ENCODE data around the gene OR7G3. TPM values are rescaled to one million over a fixed set of nuclear protein-coding genes. Genes with fewer than 3 reads are reported as not detected.

The OR7G3 gene
- total RNA-seq, 1 experiment from 2014 or later = not detected

DNA sequence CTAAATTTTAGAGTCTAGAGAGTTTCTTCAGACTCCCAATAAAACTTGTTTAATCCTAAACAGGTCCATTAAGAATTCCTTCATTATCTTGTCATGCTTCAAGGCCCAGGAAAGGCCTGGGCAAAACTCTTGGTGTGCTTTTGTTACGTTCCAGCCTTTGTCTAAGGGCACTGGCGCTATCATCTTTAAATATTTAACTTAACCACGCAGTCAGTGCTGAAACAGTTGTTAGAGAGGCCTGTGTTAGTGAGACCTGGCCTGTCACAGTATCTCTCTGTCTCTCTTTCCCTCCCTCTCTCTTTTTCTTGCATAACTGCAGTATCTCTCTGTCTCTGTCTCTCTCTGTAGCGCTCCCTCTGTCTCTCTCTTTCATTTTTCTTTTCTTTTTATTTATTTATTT lies 48.1 kb downstream of the OR7G3 start:
- H3K4me3 Mint-ChIP-seq = no peak overlapping the region
- no peak overlapping the region for H3K27ac Mint-ChIP-seq
- no peak for ATAC-seq
- peaks cover 4% of the 10 kb centered on the region; the same call in 1 of the 2 replicates for H3K36me3 Mint-ChIP-seq
- POLR2A ChIA-PET = no interaction called here
- H3K4me1 Mint-ChIP-seq = peaks cover 28% of the 10 kb centered on the region
- TF ChIP-seq, protein P1, sequence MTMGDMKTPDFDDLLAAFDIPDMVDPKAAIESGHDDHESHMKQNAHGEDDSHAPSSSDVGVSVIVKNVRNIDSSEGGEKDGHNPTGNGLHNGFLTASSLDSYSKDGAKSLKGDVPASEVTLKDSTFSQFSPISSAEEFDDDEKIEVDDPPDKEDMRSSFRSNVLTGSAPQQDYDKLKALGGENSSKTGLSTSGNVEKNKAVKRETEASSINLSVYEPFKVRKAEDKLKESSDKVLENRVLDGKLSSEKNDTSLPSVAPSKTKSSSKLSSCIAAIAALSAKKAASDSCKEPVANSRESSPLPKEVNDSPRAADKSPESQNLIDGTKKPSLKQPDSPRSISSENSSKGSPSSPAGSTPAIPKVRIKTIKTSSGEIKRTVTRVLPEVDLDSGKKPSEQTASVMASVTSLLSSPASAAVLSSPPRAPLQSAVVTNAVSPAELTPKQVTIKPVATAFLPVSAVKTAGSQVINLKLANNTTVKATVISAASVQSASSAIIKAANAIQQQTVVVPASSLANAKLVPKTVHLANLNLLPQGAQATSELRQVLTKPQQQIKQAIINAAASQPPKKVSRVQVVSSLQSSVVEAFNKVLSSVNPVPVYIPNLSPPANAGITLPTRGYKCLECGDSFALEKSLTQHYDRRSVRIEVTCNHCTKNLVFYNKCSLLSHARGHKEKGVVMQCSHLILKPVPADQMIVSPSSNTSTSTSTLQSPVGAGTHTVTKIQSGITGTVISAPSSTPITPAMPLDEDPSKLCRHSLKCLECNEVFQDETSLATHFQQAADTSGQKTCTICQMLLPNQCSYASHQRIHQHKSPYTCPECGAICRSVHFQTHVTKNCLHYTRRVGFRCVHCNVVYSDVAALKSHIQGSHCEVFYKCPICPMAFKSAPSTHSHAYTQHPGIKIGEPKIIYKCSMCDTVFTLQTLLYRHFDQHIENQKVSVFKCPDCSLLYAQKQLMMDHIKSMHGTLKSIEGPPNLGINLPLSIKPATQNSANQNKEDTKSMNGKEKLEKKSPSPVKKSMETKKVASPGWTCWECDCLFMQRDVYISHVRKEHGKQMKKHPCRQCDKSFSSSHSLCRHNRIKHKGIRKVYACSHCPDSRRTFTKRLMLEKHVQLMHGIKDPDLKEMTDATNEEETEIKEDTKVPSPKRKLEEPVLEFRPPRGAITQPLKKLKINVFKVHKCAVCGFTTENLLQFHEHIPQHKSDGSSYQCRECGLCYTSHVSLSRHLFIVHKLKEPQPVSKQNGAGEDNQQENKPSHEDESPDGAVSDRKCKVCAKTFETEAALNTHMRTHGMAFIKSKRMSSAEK (CRISPR knock-in tag; IDR thresholded peaks at IDR 0.05; ENCODE audit: borderline replicate concordance) = no peak
- no peak for TF ChIP-seq ZNF416 (CRISPR knock-in tag; IDR thresholded peaks at IDR 0.05)
- no peak for TF ChIP-seq ELF4 (CRISPR knock-in tag; IDR thresholded peaks at IDR 0.05; ENCODE audit: low read depth)
- TF ChIP-seq IRF2 (CRISPR knock-in tag; IDR thresholded peaks at IDR 0.05; ENCODE audit: borderline replicate concordance, low read depth) = no peak
- TF ChIP-seq TEAD4 (CRISPR knock-in tag; IDR thresholded peaks at IDR 0.05) = no peak
- TF ChIP-seq, protein P2, sequence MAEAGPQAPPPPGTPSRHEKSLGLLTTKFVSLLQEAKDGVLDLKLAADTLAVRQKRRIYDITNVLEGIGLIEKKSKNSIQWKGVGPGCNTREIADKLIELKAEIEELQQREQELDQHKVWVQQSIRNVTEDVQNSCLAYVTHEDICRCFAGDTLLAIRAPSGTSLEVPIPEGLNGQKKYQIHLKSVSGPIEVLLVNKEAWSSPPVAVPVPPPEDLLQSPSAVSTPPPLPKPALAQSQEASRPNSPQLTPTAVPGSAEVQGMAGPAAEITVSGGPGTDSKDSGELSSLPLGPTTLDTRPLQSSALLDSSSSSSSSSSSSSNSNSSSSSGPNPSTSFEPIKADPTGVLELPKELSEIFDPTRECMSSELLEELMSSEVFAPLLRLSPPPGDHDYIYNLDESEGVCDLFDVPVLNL (CRISPR knock-in tag; IDR thresholded peaks at IDR 0.05; ENCODE audit: borderline replicate concordance, low read depth) = no peak
- TF ChIP-seq, protein P3, sequence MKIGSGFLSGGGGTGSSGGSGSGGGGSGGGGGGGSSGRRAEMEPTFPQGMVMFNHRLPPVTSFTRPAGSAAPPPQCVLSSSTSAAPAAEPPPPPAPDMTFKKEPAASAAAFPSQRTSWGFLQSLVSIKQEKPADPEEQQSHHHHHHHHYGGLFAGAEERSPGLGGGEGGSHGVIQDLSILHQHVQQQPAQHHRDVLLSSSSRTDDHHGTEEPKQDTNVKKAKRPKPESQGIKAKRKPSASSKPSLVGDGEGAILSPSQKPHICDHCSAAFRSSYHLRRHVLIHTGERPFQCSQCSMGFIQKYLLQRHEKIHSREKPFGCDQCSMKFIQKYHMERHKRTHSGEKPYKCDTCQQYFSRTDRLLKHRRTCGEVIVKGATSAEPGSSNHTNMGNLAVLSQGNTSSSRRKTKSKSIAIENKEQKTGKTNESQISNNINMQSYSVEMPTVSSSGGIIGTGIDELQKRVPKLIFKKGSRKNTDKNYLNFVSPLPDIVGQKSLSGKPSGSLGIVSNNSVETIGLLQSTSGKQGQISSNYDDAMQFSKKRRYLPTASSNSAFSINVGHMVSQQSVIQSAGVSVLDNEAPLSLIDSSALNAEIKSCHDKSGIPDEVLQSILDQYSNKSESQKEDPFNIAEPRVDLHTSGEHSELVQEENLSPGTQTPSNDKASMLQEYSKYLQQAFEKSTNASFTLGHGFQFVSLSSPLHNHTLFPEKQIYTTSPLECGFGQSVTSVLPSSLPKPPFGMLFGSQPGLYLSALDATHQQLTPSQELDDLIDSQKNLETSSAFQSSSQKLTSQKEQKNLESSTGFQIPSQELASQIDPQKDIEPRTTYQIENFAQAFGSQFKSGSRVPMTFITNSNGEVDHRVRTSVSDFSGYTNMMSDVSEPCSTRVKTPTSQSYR (CRISPR knock-in tag; IDR thresholded peaks at IDR 0.05) = no peak
- TF ChIP-seq, protein P4, sequence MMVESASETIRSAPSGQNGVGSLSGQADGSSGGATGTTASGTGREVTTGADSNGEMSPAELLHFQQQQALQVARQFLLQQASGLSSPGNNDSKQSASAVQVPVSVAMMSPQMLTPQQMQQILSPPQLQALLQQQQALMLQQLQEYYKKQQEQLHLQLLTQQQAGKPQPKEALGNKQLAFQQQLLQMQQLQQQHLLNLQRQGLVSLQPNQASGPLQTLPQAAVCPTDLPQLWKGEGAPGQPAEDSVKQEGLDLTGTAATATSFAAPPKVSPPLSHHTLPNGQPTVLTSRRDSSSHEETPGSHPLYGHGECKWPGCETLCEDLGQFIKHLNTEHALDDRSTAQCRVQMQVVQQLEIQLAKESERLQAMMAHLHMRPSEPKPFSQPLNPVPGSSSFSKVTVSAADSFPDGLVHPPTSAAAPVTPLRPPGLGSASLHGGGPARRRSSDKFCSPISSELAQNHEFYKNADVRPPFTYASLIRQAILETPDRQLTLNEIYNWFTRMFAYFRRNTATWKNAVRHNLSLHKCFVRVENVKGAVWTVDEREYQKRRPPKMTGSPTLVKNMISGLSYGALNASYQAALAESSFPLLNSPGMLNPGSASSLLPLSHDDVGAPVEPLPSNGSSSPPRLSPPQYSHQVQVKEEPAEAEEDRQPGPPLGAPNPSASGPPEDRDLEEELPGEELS (CRISPR knock-in tag; IDR thresholded peaks at IDR 0.05) = no peak
- TF ChIP-seq, protein P5, sequence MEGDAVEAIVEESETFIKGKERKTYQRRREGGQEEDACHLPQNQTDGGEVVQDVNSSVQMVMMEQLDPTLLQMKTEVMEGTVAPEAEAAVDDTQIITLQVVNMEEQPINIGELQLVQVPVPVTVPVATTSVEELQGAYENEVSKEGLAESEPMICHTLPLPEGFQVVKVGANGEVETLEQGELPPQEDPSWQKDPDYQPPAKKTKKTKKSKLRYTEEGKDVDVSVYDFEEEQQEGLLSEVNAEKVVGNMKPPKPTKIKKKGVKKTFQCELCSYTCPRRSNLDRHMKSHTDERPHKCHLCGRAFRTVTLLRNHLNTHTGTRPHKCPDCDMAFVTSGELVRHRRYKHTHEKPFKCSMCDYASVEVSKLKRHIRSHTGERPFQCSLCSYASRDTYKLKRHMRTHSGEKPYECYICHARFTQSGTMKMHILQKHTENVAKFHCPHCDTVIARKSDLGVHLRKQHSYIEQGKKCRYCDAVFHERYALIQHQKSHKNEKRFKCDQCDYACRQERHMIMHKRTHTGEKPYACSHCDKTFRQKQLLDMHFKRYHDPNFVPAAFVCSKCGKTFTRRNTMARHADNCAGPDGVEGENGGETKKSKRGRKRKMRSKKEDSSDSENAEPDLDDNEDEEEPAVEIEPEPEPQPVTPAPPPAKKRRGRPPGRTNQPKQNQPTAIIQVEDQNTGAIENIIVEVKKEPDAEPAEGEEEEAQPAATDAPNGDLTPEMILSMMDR (IDR thresholded peaks at IDR 0.05) = no peak
- TF ChIP-seq ETV6 (CRISPR knock-in tag; IDR thresholded peaks at IDR 0.05) = no peak
- TF ChIP-seq, protein P6, sequence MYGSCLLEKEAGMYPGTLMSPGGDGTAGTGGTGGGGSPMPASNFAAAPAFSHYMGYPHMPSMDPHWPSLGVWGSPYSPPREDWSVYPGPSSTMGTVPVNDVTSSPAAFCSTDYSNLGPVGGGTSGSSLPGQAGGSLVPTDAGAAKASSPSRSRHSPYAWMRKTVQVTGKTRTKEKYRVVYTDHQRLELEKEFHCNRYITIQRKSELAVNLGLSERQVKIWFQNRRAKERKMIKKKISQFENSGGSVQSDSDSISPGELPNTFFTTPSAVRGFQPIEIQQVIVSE (CRISPR knock-in tag; IDR thresholded peaks at IDR 0.05; ENCODE audit: borderline replicate concordance) = no peak
- TF ChIP-seq NR2C2 (CRISPR knock-in tag; IDR thresholded peaks at IDR 0.05) = no peak
- TF ChIP-seq, protein P7, sequence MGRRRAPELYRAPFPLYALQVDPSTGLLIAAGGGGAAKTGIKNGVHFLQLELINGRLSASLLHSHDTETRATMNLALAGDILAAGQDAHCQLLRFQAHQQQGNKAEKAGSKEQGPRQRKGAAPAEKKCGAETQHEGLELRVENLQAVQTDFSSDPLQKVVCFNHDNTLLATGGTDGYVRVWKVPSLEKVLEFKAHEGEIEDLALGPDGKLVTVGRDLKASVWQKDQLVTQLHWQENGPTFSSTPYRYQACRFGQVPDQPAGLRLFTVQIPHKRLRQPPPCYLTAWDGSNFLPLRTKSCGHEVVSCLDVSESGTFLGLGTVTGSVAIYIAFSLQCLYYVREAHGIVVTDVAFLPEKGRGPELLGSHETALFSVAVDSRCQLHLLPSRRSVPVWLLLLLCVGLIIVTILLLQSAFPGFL (CRISPR knock-in tag; IDR thresholded peaks at IDR 0.05; ENCODE audit: borderline replicate concordance) = no peak
- TF ChIP-seq, protein P8, sequence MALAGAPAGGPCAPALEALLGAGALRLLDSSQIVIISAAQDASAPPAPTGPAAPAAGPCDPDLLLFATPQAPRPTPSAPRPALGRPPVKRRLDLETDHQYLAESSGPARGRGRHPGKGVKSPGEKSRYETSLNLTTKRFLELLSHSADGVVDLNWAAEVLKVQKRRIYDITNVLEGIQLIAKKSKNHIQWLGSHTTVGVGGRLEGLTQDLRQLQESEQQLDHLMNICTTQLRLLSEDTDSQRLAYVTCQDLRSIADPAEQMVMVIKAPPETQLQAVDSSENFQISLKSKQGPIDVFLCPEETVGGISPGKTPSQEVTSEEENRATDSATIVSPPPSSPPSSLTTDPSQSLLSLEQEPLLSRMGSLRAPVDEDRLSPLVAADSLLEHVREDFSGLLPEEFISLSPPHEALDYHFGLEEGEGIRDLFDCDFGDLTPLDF (CRISPR knock-in tag; IDR thresholded peaks at IDR 0.05) = no peak
- TF ChIP-seq CBFB (CRISPR knock-in tag; IDR thresholded peaks at IDR 0.05; ENCODE audit: low read depth) = no peak
- TF ChIP-seq, protein P9, sequence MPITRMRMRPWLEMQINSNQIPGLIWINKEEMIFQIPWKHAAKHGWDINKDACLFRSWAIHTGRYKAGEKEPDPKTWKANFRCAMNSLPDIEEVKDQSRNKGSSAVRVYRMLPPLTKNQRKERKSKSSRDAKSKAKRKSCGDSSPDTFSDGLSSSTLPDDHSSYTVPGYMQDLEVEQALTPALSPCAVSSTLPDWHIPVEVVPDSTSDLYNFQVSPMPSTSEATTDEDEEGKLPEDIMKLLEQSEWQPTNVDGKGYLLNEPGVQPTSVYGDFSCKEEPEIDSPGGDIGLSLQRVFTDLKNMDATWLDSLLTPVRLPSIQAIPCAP (CRISPR knock-in tag; IDR thresholded peaks at IDR 0.05) = no peak
- TF ChIP-seq HMGA2 (CRISPR knock-in tag; IDR thresholded peaks at IDR 0.05) = no peak
- TF ChIP-seq ZNF671 (CRISPR knock-in tag; IDR thresholded peaks at IDR 0.05) = no peak
- TF ChIP-seq ZNF232 (CRISPR knock-in tag; IDR thresholded peaks at IDR 0.05) = no peak
- peaks cover 5% of the 10 kb centered on the region; the same call in 1 of the 2 replicates for H3K9me3 Mint-ChIP-seq
- no peak for DNase-seq (ENCODE audit: low spot score)
- CTCF ChIA-PET = no interaction called here
- H3K27me3 Mint-ChIP-seq (ENCODE audit: low read depth) = no peaks in the 10 kb centered on the region

Data from WTC11 (cell line).